NCI-H1048 (cell line): Measurements from ENCODE around the gene LRRC17.
"Not testable (repeated sequence)": the region's sequence is repeated elsewhere in the genome, so short reads cannot be mapped to it uniquely, and the experiment has no call there.

Source experiments
- DNase-seq: peaks from one replicate; lab custom pipeline; 2025; lab: John Stamatoyannopoulos, UW

The LRRC17 gene

GRCh38 chr7:102897856-102898531, 14.8 kb upstream of the LRRC17 start:
- DNase-seq = no peak

- no peak for DNase-seq
Observed at GRCh38 chr7:102898532-102898859, 14.3 kb upstream of the LRRC17 start.

GRCh38 chr7:102902052-102902451, 10.7 kb upstream of the LRRC17 start:
- not testable (repeated sequence) for DNase-seq

GRCh38 chr7:102903576-102903975, 9.2 kb upstream of the LRRC17 start:
- DNase-seq = not testable (repeated sequence)

GRCh38 chr7:102908676-102909075, 4.1 kb upstream of the LRRC17 start:
- DNase-seq = no peak

- DNase-seq = no peak
Observed at GRCh38 chr7:102913826-102914225, 1.0 kb downstream of the LRRC17 start.

- no peak for DNase-seq
Observed at GRCh38 chr7:102914585-102914984, 1.8 kb downstream of the LRRC17 start.

- no peak for DNase-seq
Observed at GRCh38 chr7:102916426-102916825, 3.6 kb downstream of the LRRC17 start.

- DNase-seq = no peak
Observed at GRCh38 chr7:102916881-102917280, 4.1 kb downstream of the LRRC17 start.

GRCh38 chr7:102917436-102918353, 4.9 kb downstream of the LRRC17 start:
- no peak for DNase-seq

GRCh38 chr7:102918845-102919244, 6.0 kb downstream of the LRRC17 start:
- DNase-seq = no peak

GRCh38 chr7:102925976-102926782, 13.4 kb downstream of the LRRC17 start:
- no peak for DNase-seq

GRCh38 chr7:102926783-102927140, 14.0 kb downstream of the LRRC17 start:
- no peak for DNase-seq

GRCh38 chr7:102927312-102927933, 14.6 kb downstream of the LRRC17 start:
- DNase-seq = no peak

- no peak for DNase-seq
Observed at GRCh38 chr7:102931757-102932156, 19.0 kb downstream of the LRRC17 start.

- no peak for DNase-seq
Observed at GRCh38 chr7:102933763-102934162, 21.0 kb downstream of the LRRC17 start.

- no peak for DNase-seq
Observed at GRCh38 chr7:102934239-102934638, 21.4 kb downstream of the LRRC17 start.

GRCh38 chr7:102934701-102935100, 21.9 kb downstream of the LRRC17 start:
- no peak for DNase-seq

- DNase-seq = no peak
Observed at GRCh38 chr7:102935450-102936115, 22.8 kb downstream of the LRRC17 start.

GRCh38 chr7:102938679-102939078, 25.9 kb downstream of the LRRC17 start:
- no peak for DNase-seq

- no peak for DNase-seq
Observed at GRCh38 chr7:102942181-102942866, 29.5 kb downstream of the LRRC17 start.
